NCI-H345 treated with DMSO at 0.1 percent for 48 hours (cell line): ENCODE results near the gene ANKRD66.
A peak's percentile ranks its signal among the peaks of the same experiment; 100 is the strongest.
"Not testable (repeated sequence)": the region's sequence is repeated elsewhere in the genome, so short reads cannot be mapped to it uniquely, and the experiment has no call there.

Experiments
- DNase-seq: peaks from one replicate; lab custom pipeline; 2025; ENCODE audit not compliant: unreplicated experiment; lab: John Stamatoyannopoulos, UW

ANKRD66 gene

GRCh38 chr6:46751658-46752057, 4.9 kb downstream of the ANKRD66 start:
- no peak for DNase-seq

- DNase-seq = no peak
Measured at GRCh38 chr6:46755865-46756264, 9.1 kb downstream of the ANKRD66 start.

GRCh38 chr6:46756469-46757213, 9.9 kb downstream of the ANKRD66 start:
- DNase-seq = no peak

GRCh38 chr6:46757214-46757596, 10.5 kb downstream of the ANKRD66 start:
- DNase-seq = no peak

GRCh38 chr6:46758960-46759753, 12.4 kb downstream of the ANKRD66 start:
- no peak for DNase-seq

GRCh38 chr6:46760925-46761324, 14.2 kb downstream of the ANKRD66 start:
- no peak for DNase-seq

- DNase-seq = no peak
Measured at GRCh38 chr6:46763466-46763865, 16.7 kb downstream of the ANKRD66 start.

GRCh38 chr6:46764280-46764679, 17.5 kb downstream of the ANKRD66 start:
- DNase-seq = not testable (repeated sequence)

- no peak for DNase-seq
Measured at GRCh38 chr6:46764961-46765360, 18.2 kb downstream of the ANKRD66 start.

- no peak for DNase-seq
Measured at GRCh38 chr6:46772016-46772415, 25.3 kb downstream of the ANKRD66 start.

- no peak for DNase-seq
Measured at GRCh38 chr6:46772762-46773161, 26.0 kb downstream of the ANKRD66 start.

GRCh38 chr6:46773201-46773855, 26.6 kb downstream of the ANKRD66 start:
- no peak for DNase-seq

GRCh38 chr6:46774736-46775135, 28.0 kb downstream of the ANKRD66 start:
- not testable (repeated sequence) for DNase-seq

- no peak for DNase-seq
Measured at GRCh38 chr6:46776070-46776712, 29.5 kb downstream of the ANKRD66 start.

GRCh38 chr6:46777476-46778346, 31.0 kb downstream of the ANKRD66 start:
- no peak for DNase-seq

GRCh38 chr6:46781478-46782378, 35.0 kb downstream of the ANKRD66 start:
- DNase-seq = peak; percentile 59

GRCh38 chr6:46784535-46784934, 37.8 kb downstream of the ANKRD66 start:
- DNase-seq = no peak

GRCh38 chr6:46787871-46788540, 41.3 kb downstream of the ANKRD66 start:
- DNase-seq = no peak

- no peak for DNase-seq
Measured at GRCh38 chr6:46788791-46789190, 42.1 kb downstream of the ANKRD66 start.
